ENCODE results near the gene NAA25.

The NAA25 gene

DNA sequence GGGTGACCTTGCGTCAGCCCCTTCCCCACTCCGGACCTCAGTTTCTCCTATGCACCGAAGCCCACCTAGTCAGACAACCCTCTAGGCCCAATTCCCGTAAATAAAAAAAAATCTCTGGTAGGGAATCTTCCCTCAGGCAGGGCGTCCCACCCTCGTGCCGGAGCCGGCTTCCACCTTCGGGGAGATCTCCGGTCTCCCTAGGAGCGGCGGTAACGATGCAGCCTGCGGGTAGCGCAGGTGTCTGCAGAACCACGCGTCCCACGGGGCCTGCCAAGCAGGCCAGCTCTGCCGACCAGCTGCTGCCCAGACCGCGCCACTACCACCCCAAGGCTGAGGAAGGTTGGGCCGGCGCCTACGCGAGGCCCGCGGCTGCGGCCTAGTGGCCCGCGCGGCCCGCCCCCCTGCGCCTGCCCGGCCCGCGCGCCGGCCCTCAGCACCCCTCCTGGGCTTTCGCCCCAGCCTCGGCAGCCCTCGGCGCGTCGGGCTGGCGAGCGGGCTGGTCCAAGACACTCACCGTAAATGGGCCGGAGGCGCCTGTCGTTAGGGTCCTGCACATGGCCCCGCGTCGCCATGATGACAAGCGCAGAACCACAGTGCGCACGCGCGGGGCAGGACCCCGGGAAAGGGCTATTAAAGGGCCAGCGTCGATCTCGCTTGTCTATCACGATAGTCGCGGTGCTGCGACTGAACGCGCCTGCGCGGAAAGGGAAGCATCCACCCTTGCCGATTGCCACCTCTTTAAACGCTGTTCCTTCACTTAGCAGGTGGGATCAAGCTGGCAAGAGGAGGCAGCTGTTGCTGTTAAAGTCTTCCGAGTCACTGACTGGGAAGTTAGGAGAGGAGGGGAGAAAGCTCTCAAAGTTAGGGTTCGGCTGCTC is at the start of gene NAA25:
Gene NAA25, minus strand, starts transcription at position 582 of the 878 bp plus-strand sequence. Its CDS starts 10 bp downstream, at position 572.
- peak; percentile 92 for DNase-seq (ENCODE audit: low spot score)
- in situ Hi-C loops (cut with MboI; ENCODE audit: low pct_unique_long_range_greater_than_20kb, low sequenced_read_pairs, unreplicated experiment), result no loop called here
- TF ChIP-seq, protein P1, sequence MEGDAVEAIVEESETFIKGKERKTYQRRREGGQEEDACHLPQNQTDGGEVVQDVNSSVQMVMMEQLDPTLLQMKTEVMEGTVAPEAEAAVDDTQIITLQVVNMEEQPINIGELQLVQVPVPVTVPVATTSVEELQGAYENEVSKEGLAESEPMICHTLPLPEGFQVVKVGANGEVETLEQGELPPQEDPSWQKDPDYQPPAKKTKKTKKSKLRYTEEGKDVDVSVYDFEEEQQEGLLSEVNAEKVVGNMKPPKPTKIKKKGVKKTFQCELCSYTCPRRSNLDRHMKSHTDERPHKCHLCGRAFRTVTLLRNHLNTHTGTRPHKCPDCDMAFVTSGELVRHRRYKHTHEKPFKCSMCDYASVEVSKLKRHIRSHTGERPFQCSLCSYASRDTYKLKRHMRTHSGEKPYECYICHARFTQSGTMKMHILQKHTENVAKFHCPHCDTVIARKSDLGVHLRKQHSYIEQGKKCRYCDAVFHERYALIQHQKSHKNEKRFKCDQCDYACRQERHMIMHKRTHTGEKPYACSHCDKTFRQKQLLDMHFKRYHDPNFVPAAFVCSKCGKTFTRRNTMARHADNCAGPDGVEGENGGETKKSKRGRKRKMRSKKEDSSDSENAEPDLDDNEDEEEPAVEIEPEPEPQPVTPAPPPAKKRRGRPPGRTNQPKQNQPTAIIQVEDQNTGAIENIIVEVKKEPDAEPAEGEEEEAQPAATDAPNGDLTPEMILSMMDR (IDR thresholded peaks at IDR 0.05; ENCODE audit: extremely low read depth, insufficient read depth, missing control alignments), result no peak

DNA sequence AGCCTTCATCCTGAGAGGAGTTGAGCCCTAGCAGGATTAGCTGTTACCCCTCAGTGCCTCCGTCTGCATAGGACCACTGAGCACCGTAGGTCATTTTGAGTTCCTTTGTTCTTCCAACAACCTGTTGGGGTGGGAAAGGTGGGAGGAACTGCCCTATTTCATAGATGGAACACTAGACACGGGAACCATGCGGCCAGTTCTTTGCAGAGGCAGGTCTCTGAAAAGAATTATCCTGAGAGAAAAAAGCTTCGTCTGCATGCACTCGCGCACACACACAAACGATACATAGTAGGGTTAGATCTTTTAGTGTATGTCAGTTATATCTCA is 45.3 kb upstream of the NAA25 start:
- in situ Hi-C loops (cut with MboI; ENCODE audit: low pct_unique_long_range_greater_than_20kb, low sequenced_read_pairs, unreplicated experiment), result loop anchor here (25.0 kb wide), 1 partner anchor 217 kb away; no protein-coding TSS in a partner anchor
- TF ChIP-seq, protein P1 (IDR thresholded peaks at IDR 0.05; ENCODE audit: extremely low read depth, insufficient read depth, missing control alignments), result no peak
- no peak for DNase-seq (ENCODE audit: low spot score)

DNA sequence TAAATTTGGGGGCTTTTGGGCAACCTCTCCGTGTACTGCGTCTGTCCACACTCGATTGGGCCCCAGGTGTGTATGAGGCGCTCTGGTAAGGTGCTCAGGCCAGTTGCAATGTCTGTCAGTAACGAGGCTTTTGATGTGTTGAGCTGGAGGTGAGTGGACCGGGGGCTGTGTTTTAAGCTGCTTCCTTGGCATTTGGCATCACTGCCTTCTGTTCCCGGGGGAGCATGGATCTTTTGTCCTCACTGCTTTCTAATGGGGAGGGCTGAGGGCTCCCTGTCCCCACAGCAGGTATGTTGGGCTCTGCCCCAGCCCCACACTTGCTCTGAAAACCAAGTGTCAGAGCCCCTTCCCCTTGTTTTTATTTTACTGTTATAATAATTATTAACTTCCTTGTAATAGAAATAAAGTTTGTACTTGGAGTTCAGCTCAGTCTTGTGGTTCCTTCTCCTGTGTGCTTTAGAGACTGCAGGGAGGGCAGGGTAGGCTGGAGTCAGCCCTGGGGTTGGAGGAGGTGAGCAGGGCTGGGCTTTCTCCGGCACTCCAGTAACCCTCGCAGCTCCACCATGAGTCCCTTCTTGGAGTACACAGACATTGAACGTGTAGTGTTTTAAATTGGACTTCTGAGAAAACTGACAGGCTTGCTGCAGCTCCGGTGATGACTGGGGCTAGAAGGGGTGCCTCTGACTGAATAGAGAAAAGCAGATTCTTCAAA is 44.8 kb upstream of the NAA25 start:
- in situ Hi-C loops (cut with MboI; ENCODE audit: low pct_unique_long_range_greater_than_20kb, low sequenced_read_pairs, unreplicated experiment), result loop anchor here (25.0 kb wide), 1 partner anchor 216 kb away; no protein-coding TSS in a partner anchor
- no peak for DNase-seq (ENCODE audit: low spot score)
- TF ChIP-seq, protein P1 (IDR thresholded peaks at IDR 0.05; ENCODE audit: extremely low read depth, insufficient read depth, missing control alignments), result no peak

DNA sequence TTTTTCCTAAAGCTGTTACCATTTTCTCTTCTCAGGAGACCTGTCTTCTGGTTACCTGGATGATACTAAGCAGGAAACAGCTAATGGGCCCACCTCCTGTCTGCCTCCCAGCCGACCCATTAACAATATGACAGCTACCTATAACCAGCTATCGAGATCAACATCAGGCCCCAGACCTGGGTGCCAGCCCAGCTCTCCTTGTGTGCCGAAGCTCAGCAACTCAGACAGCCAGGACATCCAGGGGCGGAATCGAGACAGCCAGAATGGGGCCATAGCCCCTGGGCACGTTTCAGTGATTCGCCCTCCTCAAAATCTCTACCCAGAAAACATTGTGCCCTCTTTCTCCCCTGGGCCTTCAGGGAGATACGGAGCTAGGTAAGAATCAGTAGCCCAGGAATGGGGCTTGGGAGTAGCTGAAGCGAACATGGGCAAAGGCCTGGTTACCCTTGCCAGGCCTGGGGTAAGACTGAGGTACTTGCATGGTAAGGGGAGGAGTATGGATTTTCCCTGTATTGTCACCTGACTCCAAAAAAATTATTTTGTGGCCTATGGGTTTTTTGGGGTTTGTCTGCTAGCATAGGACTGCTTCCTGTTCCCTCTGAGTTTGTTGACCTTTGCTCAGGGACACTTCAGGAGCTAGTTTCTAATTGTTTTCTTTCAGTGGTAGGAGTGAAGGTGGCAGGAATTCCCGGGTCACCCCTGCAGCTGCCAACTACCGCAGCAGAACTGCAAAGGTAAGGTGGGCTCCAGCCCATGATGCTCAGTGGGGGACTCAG is 43.4 kb upstream of the NAA25 start:
- TF ChIP-seq, protein P1 (IDR thresholded peaks at IDR 0.05; ENCODE audit: extremely low read depth, insufficient read depth, missing control alignments), result no peak
- in situ Hi-C loops (cut with MboI; ENCODE audit: low pct_unique_long_range_greater_than_20kb, low sequenced_read_pairs, unreplicated experiment), result loop anchor here (25.0 kb wide), 1 partner anchor 215 kb away; no protein-coding TSS in a partner anchor

DNA sequence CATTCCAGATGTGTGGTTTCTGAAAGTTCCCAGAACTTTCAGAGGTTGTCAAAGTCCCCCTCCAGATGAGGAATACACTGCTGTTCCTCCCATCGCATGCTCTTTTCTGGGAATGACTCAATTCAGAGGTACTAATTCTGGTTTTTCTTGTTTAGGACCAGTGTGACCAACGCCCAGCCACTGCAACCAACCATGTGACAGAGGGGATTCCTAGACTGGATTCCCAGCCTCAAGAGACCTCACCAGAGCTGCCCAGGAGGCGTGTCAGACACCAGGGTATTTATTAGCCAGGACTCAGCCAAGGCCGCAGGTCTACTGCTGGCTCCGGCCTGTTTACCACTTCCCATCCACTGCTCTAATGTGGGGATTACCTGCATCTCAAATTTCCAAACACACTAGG is 41.0 kb upstream of the NAA25 start:
- DNase-seq (ENCODE audit: low spot score), result no peak
- in situ Hi-C loops (cut with MboI; ENCODE audit: low pct_unique_long_range_greater_than_20kb, low sequenced_read_pairs, unreplicated experiment), result no loop called here
- TF ChIP-seq, protein P1 (IDR thresholded peaks at IDR 0.05; ENCODE audit: extremely low read depth, insufficient read depth, missing control alignments), result no peak

More for the DNA sequence above, 43.4 kb upstream of the NAA25 start:
- no peak for DNase-seq (ENCODE audit: low spot score)

DNA sequence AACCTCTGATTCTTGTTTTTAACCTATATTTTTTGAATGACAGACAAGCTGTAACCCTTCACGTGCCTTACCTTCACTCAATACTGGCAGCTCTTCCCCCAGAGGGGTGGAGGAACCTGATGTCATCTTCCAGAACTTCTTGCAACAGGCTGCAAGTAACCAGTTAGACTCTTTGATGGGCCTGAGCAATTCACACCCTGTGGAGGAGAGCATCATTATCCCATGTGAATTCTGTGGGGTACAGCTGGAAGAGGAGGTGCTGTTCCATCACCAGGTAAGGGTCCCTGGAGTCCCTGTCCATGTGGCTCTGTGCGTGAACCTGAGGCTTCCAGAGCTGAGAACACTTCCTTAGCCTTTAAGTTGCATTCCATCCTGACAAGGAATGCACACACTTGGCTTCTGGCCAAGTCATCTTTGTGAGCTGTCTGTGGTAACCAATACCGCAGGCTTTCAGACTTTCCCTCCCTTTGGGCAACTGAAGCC is 39.5 kb upstream of the NAA25 start:
- no peak for DNase-seq (ENCODE audit: low spot score)
- in situ Hi-C loops (cut with MboI; ENCODE audit: low pct_unique_long_range_greater_than_20kb, low sequenced_read_pairs, unreplicated experiment), result no loop called here
- TF ChIP-seq, protein P1 (IDR thresholded peaks at IDR 0.05; ENCODE audit: extremely low read depth, insufficient read depth, missing control alignments), result no peak
